Endothelial cell (in vitro differentiated cells): Measurements from ENCODE around the gene SUN3. TPM values are rescaled to one million over a fixed set of nuclear protein-coding genes. Genes with fewer than 3 reads are reported as not detected.

Experiments
- DNase-seq: peaks from one replicate; pipeline ENCODE4 v3.0.0; 2021; ENCODE audit warnings: low spot score
- H3K27ac Mint-ChIP-seq: one replicate; pipeline ENCODE4 v1.8.0; 2021; ENCODE audit warnings: mixed read lengths, inconsistent platforms; ENCODE audit not compliant: unreplicated experiment
- H3K27me3 Mint-ChIP-seq: one replicate; pipeline ENCODE4 v1.8.0; 2021; ENCODE audit warnings: mild to moderate bottlenecking, moderate library complexity, mixed read lengths, inconsistent platforms; ENCODE audit not compliant: unreplicated experiment
- H3K36me3 Mint-ChIP-seq: one replicate; pipeline ENCODE4 v1.8.0; 2021; ENCODE audit warnings: mild to moderate bottlenecking, low read depth, mixed read lengths, inconsistent platforms; ENCODE audit not compliant: unreplicated experiment
- H3K4me1 Mint-ChIP-seq: one replicate; pipeline ENCODE4 v1.8.0; 2021; ENCODE audit warnings: mild to moderate bottlenecking, mixed read lengths, inconsistent platforms; ENCODE audit not compliant: unreplicated experiment
- H3K4me3 Mint-ChIP-seq: one replicate; pipeline ENCODE4 v1.8.0; 2021; ENCODE audit warnings: mild to moderate bottlenecking, mixed read lengths, inconsistent platforms; ENCODE audit not compliant: unreplicated experiment
- H3K9me3 Mint-ChIP-seq: one replicate; pipeline ENCODE4 v1.8.0; 2021; ENCODE audit warnings: mixed read lengths, inconsistent platforms; ENCODE audit not compliant: unreplicated experiment
- CTCF ChIP-seq: fragments of 200-600 bp; sonication (generic); IDR thresholded peaks from one replicate; pipeline ENCODE4 v1.5.0; 2021; ENCODE audit warnings: antibody characterized with exemption; ENCODE audit not compliant: unreplicated experiment
- total RNA-seq: library from RNA; stranded (reverse); fragmentation: NEBNext Ultra II Directional; extraction: Animal tissue kit (Norgen Biotek cat#: 25700); gene quantifications from one replicate; pipeline ENCODE4 v1.2.1, GENCODE V29; 2021; ENCODE audit not compliant: unreplicated experiment

Gene SUN3
- total RNA-seq, 1 donor from 2014 or later: not detected

- TF ChIP-seq CTCF: no peak
- no peak for DNase-seq
- H3K4me1 Mint-ChIP-seq: peaks cover 6% of the 10 kb centered on the region
- no peaks in the 10 kb centered on the region for H3K9me3 Mint-ChIP-seq
- no peak overlapping the region for H3K4me3 Mint-ChIP-seq
- no peak overlapping the region for H3K27ac Mint-ChIP-seq
- H3K36me3 Mint-ChIP-seq: no peaks in the 10 kb centered on the region
- H3K27me3 Mint-ChIP-seq: peaks cover 2% of the 10 kb centered on the region
Observed at GRCh38 chr7:48049850-48050249, 20.9 kb upstream of the SUN3 start.

GRCh38 chr7:48048113-48048512 lies 19.2 kb upstream of the SUN3 start:
- Mint-ChIP-seq H3K4me1 (peaks cover 6% of the 10 kb centered on the region), H3K27ac (no peak overlapping the region), H3K4me3 (no peak overlapping the region), H3K36me3 (no peaks in the 10 kb centered on the region), H3K27me3 (peaks cover 2% of the 10 kb centered on the region), H3K9me3 (no peaks in the 10 kb centered on the region)
- TF ChIP-seq CTCF: no peak
- DNase-seq: no peak

- H3K4me3 Mint-ChIP-seq: no peak overlapping the region
- DNase-seq: no peak
- H3K9me3 Mint-ChIP-seq: no peaks in the 10 kb centered on the region
- no peaks in the 10 kb centered on the region for H3K36me3 Mint-ChIP-seq
- TF ChIP-seq CTCF: no peak
- peaks cover 14% of the 10 kb centered on the region for H3K4me1 Mint-ChIP-seq
- peaks cover 2% of the 10 kb centered on the region for H3K27me3 Mint-ChIP-seq
- H3K27ac Mint-ChIP-seq: no peak overlapping the region
Observed at GRCh38 chr7:48046458-48046857, 17.6 kb upstream of the SUN3 start.

DNA sequence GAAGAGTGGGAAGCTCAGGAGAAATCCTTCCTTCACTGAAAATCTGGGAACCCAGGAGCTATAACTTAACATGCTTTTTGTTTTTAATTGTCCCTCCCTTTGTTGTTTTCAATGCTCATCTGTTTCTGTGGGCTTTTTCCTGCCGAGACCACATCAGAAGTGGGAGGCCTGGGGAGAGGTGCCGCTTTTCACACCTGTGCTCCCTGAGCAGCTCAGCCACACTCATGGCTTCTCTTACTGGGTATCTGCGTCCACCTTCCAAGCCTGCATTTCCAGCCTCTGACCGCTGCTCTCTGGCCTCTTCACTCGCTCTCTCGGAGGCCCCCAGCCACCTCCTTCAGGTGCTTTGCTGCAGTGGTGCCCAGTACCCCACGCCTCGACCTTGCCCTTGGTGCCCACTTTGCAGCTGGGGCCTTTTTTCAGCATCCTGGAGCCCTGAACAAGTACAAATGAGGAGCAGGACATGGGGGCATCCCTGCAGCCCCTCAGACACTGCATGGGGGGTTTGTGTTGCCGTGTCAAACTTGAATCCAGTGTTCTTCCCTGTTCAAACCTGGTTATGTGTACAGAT lies 16.4 kb upstream of the SUN3 start:
- Mint-ChIP-seq H3K27ac (no peak overlapping the region), H3K36me3 (no peaks in the 10 kb centered on the region), H3K4me3 (no peak overlapping the region)

More for the DNA sequence above, 16.4 kb upstream of the SUN3 start:
- no peak for DNase-seq
- Mint-ChIP-seq H3K4me1 (peaks cover 14% of the 10 kb centered on the region), H3K27me3 (peaks cover 2% of the 10 kb centered on the region), H3K9me3 (no peaks in the 10 kb centered on the region)
- TF ChIP-seq CTCF: no peak
